ENCODE results near the gene ANTXR1. TPM values are rescaled to one million over a fixed set of nuclear protein-coding genes. Genes with fewer than 3 reads are reported as not detected.

Gene ANTXR1
- total and polyA plus RNA-seq, 10 donors, result 2.8 to 66.7 (median 36.9) TPM

DNA sequence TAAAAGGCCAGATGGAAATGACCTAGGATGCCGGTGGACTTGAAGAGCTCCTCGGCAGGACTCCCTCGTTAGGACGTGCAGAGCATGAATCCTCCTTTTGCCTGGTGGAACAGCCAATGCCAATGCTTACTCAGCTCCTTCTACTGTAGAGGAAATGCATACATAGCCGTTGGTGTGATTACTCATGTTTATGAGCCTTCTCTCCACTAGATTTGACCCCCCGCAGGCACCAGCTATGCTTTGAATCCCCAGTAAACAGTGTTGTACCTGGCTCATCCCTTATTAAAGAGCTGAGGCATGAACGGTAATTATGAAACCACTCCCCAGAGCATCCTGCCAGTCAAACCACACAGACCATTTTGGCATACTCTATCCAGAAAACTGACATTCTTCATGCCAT is 172.8 kb downstream of the ANTXR1 start:
- Histone ChIP-seq H3K27me3 (replicated peaks in 1 of 7) (no peaks in the 10 kb centered on the region), H3K36me3 (no peaks in the 10 kb centered on the region), H3K9me3 (no peaks in the 10 kb centered on the region), H3K4me1 (peaks cover 0 to 5% (median 0%) of the 10 kb centered on the region in 6 donors), H3K27ac (peak overlapping the region in 1 of 8 donors; percentile 3), H3K4me3 (no peak overlapping the region)
- TF ChIP-seq POLR2A (IDR thresholded peaks at IDR 0.05) (no peak), POLR2AphosphoS5 (IDR thresholded peaks at IDR 0.05) (no peak)
- TF ChIP-seq, protein P1, sequence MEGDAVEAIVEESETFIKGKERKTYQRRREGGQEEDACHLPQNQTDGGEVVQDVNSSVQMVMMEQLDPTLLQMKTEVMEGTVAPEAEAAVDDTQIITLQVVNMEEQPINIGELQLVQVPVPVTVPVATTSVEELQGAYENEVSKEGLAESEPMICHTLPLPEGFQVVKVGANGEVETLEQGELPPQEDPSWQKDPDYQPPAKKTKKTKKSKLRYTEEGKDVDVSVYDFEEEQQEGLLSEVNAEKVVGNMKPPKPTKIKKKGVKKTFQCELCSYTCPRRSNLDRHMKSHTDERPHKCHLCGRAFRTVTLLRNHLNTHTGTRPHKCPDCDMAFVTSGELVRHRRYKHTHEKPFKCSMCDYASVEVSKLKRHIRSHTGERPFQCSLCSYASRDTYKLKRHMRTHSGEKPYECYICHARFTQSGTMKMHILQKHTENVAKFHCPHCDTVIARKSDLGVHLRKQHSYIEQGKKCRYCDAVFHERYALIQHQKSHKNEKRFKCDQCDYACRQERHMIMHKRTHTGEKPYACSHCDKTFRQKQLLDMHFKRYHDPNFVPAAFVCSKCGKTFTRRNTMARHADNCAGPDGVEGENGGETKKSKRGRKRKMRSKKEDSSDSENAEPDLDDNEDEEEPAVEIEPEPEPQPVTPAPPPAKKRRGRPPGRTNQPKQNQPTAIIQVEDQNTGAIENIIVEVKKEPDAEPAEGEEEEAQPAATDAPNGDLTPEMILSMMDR (IDR thresholded peaks at IDR 0.05 in 8 of 11, conservative IDR thresholded peaks at IDR 0.05 in 3 of 11), result no peak
- intact Hi-C loops (cut with DNase I; ENCODE audit: low total_unique reads), result no loop called here
- no peak for DNase-seq
- WGBS, 5 donors, result 43 to 71% (median 64%) methylated on average over 7 of the region's 7 CpGs

DNA sequence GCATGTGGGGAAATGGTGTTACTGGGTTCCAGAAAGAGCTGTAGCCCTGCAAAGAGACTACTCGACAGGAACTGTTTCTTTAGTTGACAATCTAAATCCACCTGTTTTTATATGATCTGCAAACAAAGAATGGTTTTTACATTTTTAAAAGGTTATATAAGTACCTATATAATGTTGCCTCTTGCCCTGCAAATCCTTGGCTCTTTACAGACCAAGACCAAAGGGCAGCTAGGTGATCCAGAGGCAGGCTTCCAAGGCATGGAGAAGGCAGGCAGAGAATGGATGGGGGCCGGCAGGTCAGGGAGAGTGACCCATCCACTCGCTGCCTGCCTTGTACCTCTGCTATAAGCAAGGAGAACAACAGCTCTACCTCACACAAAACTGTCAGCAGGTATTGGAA is 173.6 kb downstream of the ANTXR1 start:
- H3K27ac ChIP-seq, result no peak overlapping the region
- DNase-seq, result no peak
- intact Hi-C loops (cut with DNase I; ENCODE audit: low total_unique reads), result no loop called here
- H3K4me1 ChIP-seq, result peaks cover 0 to 5% (median 0%) of the 10 kb centered on the region in 6 donors
- no peaks in the 10 kb centered on the region for H3K9me3 ChIP-seq
- TF ChIP-seq POLR2AphosphoS5 (IDR thresholded peaks at IDR 0.05) (no peak), POLR2A (IDR thresholded peaks at IDR 0.05) (no peak)
- TF ChIP-seq, protein P1 (IDR thresholded peaks at IDR 0.05 in 8 of 11, conservative IDR thresholded peaks at IDR 0.05 in 3 of 11), result no peak
- H3K36me3 ChIP-seq, result no peaks in the 10 kb centered on the region
- no peaks in the 10 kb centered on the region for H3K27me3 ChIP-seq (replicated peaks in 1 of 7)
- WGBS, 5 donors, result 90 to 98% (median 95%) methylated on average over 3 of the region's 3 CpGs
- no peak overlapping the region for H3K4me3 ChIP-seq

DNA sequence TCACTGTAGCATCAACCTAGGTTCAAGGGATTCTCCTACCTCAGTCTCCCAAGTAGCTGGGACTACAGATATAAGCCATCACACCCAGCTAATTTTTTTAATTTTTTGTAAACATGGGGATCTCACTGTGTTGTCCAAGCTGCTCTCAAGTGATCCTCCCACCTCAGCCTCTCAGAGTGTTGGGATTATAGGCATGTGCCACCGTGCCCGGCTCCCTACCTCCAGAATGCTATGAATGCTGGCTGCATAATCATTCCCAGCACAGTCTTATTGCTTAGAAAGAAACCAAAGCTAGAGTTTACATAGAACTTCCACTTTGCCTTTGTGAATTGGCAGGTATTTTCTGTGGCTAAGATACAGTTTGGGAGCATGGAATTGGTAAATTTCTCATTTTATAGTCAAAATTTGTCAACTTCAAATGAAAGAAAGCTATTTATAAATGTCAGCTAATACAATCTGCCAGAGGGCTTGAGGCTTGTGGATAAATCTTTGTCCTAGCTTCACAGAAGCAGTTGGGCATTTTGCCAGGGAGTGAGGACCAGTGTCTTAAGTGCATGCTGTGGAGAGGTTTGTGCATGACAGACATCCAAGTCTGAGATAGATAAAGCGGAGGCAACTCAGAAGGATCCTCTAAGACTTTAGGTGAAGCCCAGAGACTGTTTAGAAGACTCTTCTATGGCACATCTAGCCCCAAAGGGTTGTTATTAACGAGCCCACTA is 175.4 kb downstream of the ANTXR1 start:
- intact Hi-C loops (cut with DNase I; ENCODE audit: low total_unique reads), result no loop called here

More for the DNA sequence above, 175.4 kb downstream of the ANTXR1 start:
- Histone ChIP-seq H3K36me3 (no peaks in the 10 kb centered on the region), H3K27ac (peak overlapping the region in 2 of 8 donors; percentile 1 to 5), H3K4me3 (no peak overlapping the region), H3K9me3 (no peaks in the 10 kb centered on the region), H3K4me1 (peaks cover 0 to 5% (median 0%) of the 10 kb centered on the region in 6 donors), H3K27me3 (replicated peaks in 1 of 7) (no peaks in the 10 kb centered on the region)
- 68 to 84% (median 82%) methylated on average over 4 of the region's 4 CpGs for WGBS, 5 donors
- no peak for DNase-seq
- TF ChIP-seq POLR2A (IDR thresholded peaks at IDR 0.05), result no peak
- no peak for TF ChIP-seq POLR2AphosphoS5 (IDR thresholded peaks at IDR 0.05)
- TF ChIP-seq, protein P1 (IDR thresholded peaks at IDR 0.05 in 8 of 11, conservative IDR thresholded peaks at IDR 0.05 in 3 of 11), result no peak

Data from spleen (tissue), 11 donors.